ENCODE measurements around the gene CDH13. TPM values are rescaled to one million over a fixed set of nuclear protein-coding genes. Genes with fewer than 3 reads are reported as not detected.

CDH13 gene
- total and polyA plus RNA-seq, 10 of the 15 experiments (the other 5 are each of a cell fraction or from before 2014, with no cell fraction given) = under 0.01 to 0.05 TPM; not detected in 8

- no peak for TF ChIP-seq POU2F2 (IDR thresholded peaks at IDR 0.05; ENCODE audit: borderline replicate concordance, low read depth, low read length)
Observed at GRCh38 chr16:82945420-82946101, 318.8 kb downstream of the CDH13 start (continued).

DNA sequence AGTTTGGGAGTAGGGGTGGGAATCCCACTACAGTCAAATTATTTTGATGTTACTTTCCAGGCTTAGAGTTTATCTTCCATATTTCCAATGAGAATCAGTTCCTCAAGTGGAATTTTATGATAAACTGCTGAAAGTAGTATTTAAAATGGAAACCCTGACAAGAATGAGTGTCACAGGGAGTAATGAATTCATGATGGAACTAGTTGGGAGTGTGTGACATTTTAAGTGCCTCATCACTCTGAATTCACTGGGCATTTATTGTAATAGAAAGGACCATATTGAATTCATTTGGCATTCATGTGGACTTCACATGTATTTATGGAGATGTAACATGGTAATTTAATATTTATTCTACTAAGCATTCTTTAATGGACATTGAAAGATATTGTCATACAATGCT, 320.9 kb downstream of the CDH13 start:
- no peak for DNase-seq (ENCODE audit: low read depth, low spot score)
- Histone ChIP-seq H3K27ac (ENCODE audit: control insufficient read depth, insufficient read depth) (no peak overlapping the region), H4K20me1 (ENCODE audit: control insufficient read depth, insufficient read depth) (no peaks in the 10 kb centered on the region), H2AFZ (ENCODE audit: control insufficient read depth, low read depth, low read length) (no peak overlapping the region), H3K9ac (ENCODE audit: control insufficient read depth, insufficient read depth, low read length) (no peak overlapping the region), H3K4me1 (ENCODE audit: control insufficient read depth, insufficient read depth, low read length) (no peaks in the 10 kb centered on the region), H3K4me2 (ENCODE audit: control insufficient read depth, insufficient read depth) (no peak overlapping the region), H3K27me3 (replicated peaks in 1 of 2; ENCODE audit: control insufficient read depth in 2 of 2, insufficient read depth in 2 of 2, low read length in 1 of 2) (no peaks in the 10 kb centered on the region), H3K9me3 (replicated peaks; ENCODE audit: control insufficient read depth, insufficient read depth, low read length) (no peaks in the 10 kb centered on the region), H3K4me3 (no peak overlapping the region), H3K79me2 (ENCODE audit: control insufficient read depth, insufficient read depth, low read length) (no peaks in the 10 kb centered on the region), H3K36me3 (ENCODE audit: control insufficient read depth in 2 of 2, insufficient read depth in 2 of 2, low read length in 1 of 2) (no peaks in the 10 kb centered on the region)
- intact Hi-C loops (cut with micrococcal nuclease; ENCODE audit: unreplicated experiment) = no loop called here
- ChIA-PET SMC1A (ENCODE audit: uncharacterized antibody, unreplicated experiment) (no interaction called here), CTCF (no interaction called here), RAD21 (ENCODE audit: unreplicated experiment) (no interaction called here), POLR2A (no interaction called here)
- no TSS peak for BruUV-seq (replicated peaks)
- no peak for FAIRE-seq
- no peak for ATAC-seq
- in situ Hi-C loops (cut with MboI) = no loop called here
- TF ChIP-seq KDM1A (IDR thresholded peaks at IDR 0.05; ENCODE audit: borderline replicate concordance) (no peak), SMC3 (IDR thresholded peaks at IDR 0.05; ENCODE audit: borderline replicate concordance, low read length) (no peak), DPF2 (IDR thresholded peaks at IDR 0.05) (no peak), BCLAF1 (IDR thresholded peaks at IDR 0.05) (no peak), IKZF2 (IDR thresholded peaks at IDR 0.05) (no peak), EGR1 (IDR thresholded peaks at IDR 0.05; ENCODE audit: borderline replicate concordance in 1 of 2, low read depth in 2 of 2, low read length in 2 of 2) (no peak), MYB (IDR thresholded peaks at IDR 0.05; ENCODE audit: borderline replicate concordance, low read depth, low read length) (no peak), SP1 (IDR thresholded peaks at IDR 0.05; ENCODE audit: low read depth, low read length) (no peak), ZNF687 (IDR thresholded peaks at IDR 0.05) (no peak)
- TF ChIP-seq, protein P1, sequence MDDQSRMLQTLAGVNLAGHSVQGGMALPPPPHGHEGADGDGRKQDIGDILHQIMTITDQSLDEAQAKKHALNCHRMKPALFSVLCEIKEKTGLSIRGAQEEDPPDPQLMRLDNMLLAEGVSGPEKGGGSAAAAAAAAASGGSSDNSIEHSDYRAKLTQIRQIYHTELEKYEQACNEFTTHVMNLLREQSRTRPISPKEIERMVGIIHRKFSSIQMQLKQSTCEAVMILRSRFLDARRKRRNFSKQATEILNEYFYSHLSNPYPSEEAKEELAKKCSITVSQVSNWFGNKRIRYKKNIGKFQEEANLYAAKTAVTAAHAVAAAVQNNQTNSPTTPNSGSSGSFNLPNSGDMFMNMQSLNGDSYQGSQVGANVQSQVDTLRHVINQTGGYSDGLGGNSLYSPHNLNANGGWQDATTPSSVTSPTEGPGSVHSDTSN (IDR thresholded peaks at IDR 0.05; ENCODE audit: insufficient replicate concordance, low read depth, low read length) = no peak
- TF ChIP-seq, protein P2, sequence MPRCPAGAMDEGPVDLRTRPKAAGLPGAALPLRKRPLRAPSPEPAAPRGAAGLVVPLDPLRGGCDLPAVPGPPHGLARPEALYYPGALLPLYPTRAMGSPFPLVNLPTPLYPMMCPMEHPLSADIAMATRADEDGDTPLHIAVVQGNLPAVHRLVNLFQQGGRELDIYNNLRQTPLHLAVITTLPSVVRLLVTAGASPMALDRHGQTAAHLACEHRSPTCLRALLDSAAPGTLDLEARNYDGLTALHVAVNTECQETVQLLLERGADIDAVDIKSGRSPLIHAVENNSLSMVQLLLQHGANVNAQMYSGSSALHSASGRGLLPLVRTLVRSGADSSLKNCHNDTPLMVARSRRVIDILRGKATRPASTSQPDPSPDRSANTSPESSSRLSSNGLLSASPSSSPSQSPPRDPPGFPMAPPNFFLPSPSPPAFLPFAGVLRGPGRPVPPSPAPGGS (IDR thresholded peaks at IDR 0.05; ENCODE audit: borderline replicate concordance, insufficient read depth, low read depth, low read length, poor library complexity, severe bottlenecking) = no peak
